ENCODE data around the gene OTUD4.

The OTUD4 gene

GRCh38 chr4:145131848-145132247, 48.5 kb downstream of the OTUD4 start (continued):
- TF ChIP-seq ZNF18 (tag by site-specific recombination; IDR thresholded peaks at IDR 0.05) (no peak), ZBTB20 (tag by site-specific recombination; IDR thresholded peaks at IDR 0.05) (no peak), HIC1 (tag by site-specific recombination; IDR thresholded peaks at IDR 0.05) (no peak)

GRCh38 chr4:145130788-145131399, 49.5 kb downstream of the OTUD4 start:
- H3K27ac ChIP-seq (ENCODE audit: extremely low read depth, low read depth, low read length): no peak overlapping the region
- H3K4me1 ChIP-seq (ENCODE audit: control insufficient read depth, insufficient read depth, low read length): no peaks in the 10 kb centered on the region
- H3K36me3 ChIP-seq (ENCODE audit: control insufficient read depth in 2 of 2, insufficient read depth in 1 of 2, low read length in 2 of 2): peaks cover 0 to 59% of the 10 kb centered on the region in 2 experiments; a peak in 2 of 3 replicates
- H3K4me3 ChIP-seq (ENCODE audit: low read depth, low read length): no peak overlapping the region
- no peak for TF ChIP-seq ZSCAN5A (tag by site-specific recombination; IDR thresholded peaks at IDR 0.05)
- no peak for TF ChIP-seq ZNF555 (tag by site-specific recombination; conservative IDR thresholded peaks at IDR 0.05)
- no peak for TF ChIP-seq ZNF707 (tag by site-specific recombination; IDR thresholded peaks at IDR 0.05)
- no peak for TF ChIP-seq KLF1 (tag by site-specific recombination; IDR thresholded peaks at IDR 0.05)
- no peak for TF ChIP-seq AEBP2 (tag by site-specific recombination; IDR thresholded peaks at IDR 0.05; ENCODE audit: borderline replicate concordance)
- H3K9me3 ChIP-seq (ENCODE audit: control insufficient read depth, insufficient read depth, low read depth, low read length): no peaks in the 10 kb centered on the region
- ChIA-PET POLR2A (no interaction called here), CTCF (no interaction called here)

GRCh38 chr4:145130130-145130529, 50.3 kb downstream of the OTUD4 start:
- TF ChIP-seq ZNF449 (tag by site-specific recombination; IDR thresholded peaks at IDR 0.05) (no peak), ZNF629 (tag by site-specific recombination; IDR thresholded peaks at IDR 0.05) (no peak), ZNF138 (tag by site-specific recombination; IDR thresholded peaks at IDR 0.05; ENCODE audit: borderline replicate concordance) (no peak), ZSCAN30 (tag by site-specific recombination; IDR thresholded peaks at IDR 0.05) (no peak), ZNF776 (tag by site-specific recombination; IDR thresholded peaks at IDR 0.05; ENCODE audit: borderline replicate concordance) (no peak)
- ChIA-PET POLR2A (no interaction called here), CTCF (no interaction called here)
- no peak overlapping the region for H3K27ac ChIP-seq (ENCODE audit: extremely low read depth, low read depth, low read length)
- H3K4me3 ChIP-seq (ENCODE audit: low read depth, low read length): no peak overlapping the region
- H3K4me1 ChIP-seq (ENCODE audit: control insufficient read depth, insufficient read depth, low read length): no peaks in the 10 kb centered on the region
- peaks cover 0 to 63% of the 10 kb centered on the region in 2 experiments; a peak in 2 of 3 replicates for H3K36me3 ChIP-seq (ENCODE audit: control insufficient read depth in 2 of 2, insufficient read depth in 1 of 2, low read length in 2 of 2)
- no peaks in the 10 kb centered on the region for H3K9me3 ChIP-seq (ENCODE audit: control insufficient read depth, insufficient read depth, low read depth, low read length)
